ENCODE results near the gene TBC1D22A. TPM values are rescaled to one million over a fixed set of nuclear protein-coding genes. Genes with fewer than 3 reads are reported as not detected.

TBC1D22A gene
- total and polyA plus RNA-seq, 9 of the 15 experiments (the other 6 are each of a cell fraction or from before 2014, with no cell fraction given): 0.20 to 11.5 (median 5.2) TPM

GRCh38 chr22:47131632-47132427, 369.4 kb downstream of the TBC1D22A start:
- Histone ChIP-seq H4K20me1 (replicated peaks; ENCODE audit: control insufficient read depth, insufficient read depth, low read length) (no peaks in the 10 kb centered on the region), H3K9me1 (ENCODE audit: control insufficient read depth, insufficient read depth, low read length) (no peaks in the 10 kb centered on the region), H3K4me2 (ENCODE audit: insufficient read depth, low read length) (no peak overlapping the region), H3K27ac (ENCODE audit: extremely low read depth, low read depth, low read length) (no peak overlapping the region), H3K27me3 (ENCODE audit: control insufficient read depth in 2 of 2, insufficient read depth in 2 of 2, low read length in 2 of 2) (no peaks in the 10 kb centered on the region), H3K4me3 (no peak overlapping the region), H3K9ac (ENCODE audit: insufficient read depth in 1 of 2, low read depth in 2 of 2, low read length in 2 of 2) (no peak overlapping the region), H3K79me2 (ENCODE audit: control insufficient read depth, insufficient read depth, low read length) (no peaks in the 10 kb centered on the region), H3K9me3 (replicated peaks; ENCODE audit: control insufficient read depth, insufficient read depth, low read depth, low read length) (no peaks in the 10 kb centered on the region), H2AFZ (ENCODE audit: low read depth, low read length) (no peak overlapping the region), H3K36me3 (ENCODE audit: control insufficient read depth, insufficient read depth, low read length) (no peaks in the 10 kb centered on the region), H3K4me1 (replicated peaks in 1 of 2; ENCODE audit: control insufficient read depth in 2 of 2, insufficient read depth in 2 of 2, low read length in 2 of 2) (peaks cover 6 to 10% of the 10 kb centered on the region in 2 experiments; a peak in 4 of 5 replicates)
- ChIA-PET POLR2A (interaction anchor here (0.8 kb wide), 1 partner anchor 12 kb away, joined by 3 read pairs; no protein-coding TSS in a partner anchor), CTCF (ENCODE audit: low intra/inter-chr PET ratio) (no interaction called here)
- DNase-seq (ENCODE audit: extremely low read depth in 1 of 4, low spot score in 3 of 4) (no peak), ATAC-seq (no peak), FAIRE-seq (no peak)
- in situ Hi-C loops (cut with MboI) (no loop called here), intact Hi-C loops (cut with micrococcal nuclease) (no loop called here)
- no peak for TF ChIP-seq DACH1 (IDR thresholded peaks at IDR 0.05; ENCODE audit: partially characterized antibody)
- no peak for TF ChIP-seq DLX4 (CRISPR knock-in tag; IDR thresholded peaks at IDR 0.05)
- TF ChIP-seq BCOR (IDR thresholded peaks at IDR 0.05): no peak
- no peak for TF ChIP-seq ZNF780A (CRISPR knock-in tag; IDR thresholded peaks at IDR 0.05)
- TF ChIP-seq NELFE (IDR thresholded peaks at IDR 0.05; ENCODE audit: insufficient read depth, insufficient read length): no peak
- no peak for TF ChIP-seq POLR2H (tag; IDR thresholded peaks at IDR 0.05; ENCODE audit: low read depth)
- TF ChIP-seq PTRF (tag; IDR thresholded peaks at IDR 0.05): no peak
- no peak for TF ChIP-seq JUND (IDR thresholded peaks at IDR 0.05; ENCODE audit: borderline replicate concordance, low read depth, low read length)
- TF ChIP-seq JUND (tag; IDR thresholded peaks at IDR 0.05; ENCODE audit: borderline replicate concordance, low read depth, low read length): no peak
- TF ChIP-seq CBX3 (IDR thresholded peaks at IDR 0.05; ENCODE audit: borderline replicate concordance in 1 of 2, low read length in 2 of 2): no peak
- TF ChIP-seq ZBTB9 (CRISPR knock-in tag; IDR thresholded peaks at IDR 0.05): no peak
- TF ChIP-seq RFX5 (IDR thresholded peaks at IDR 0.05; ENCODE audit: low read depth, low read length): no peak
- TF ChIP-seq ZNF778 (CRISPR knock-in tag; IDR thresholded peaks at IDR 0.05): no peak
- no peak for TF ChIP-seq ZNF212 (CRISPR knock-in tag; IDR thresholded peaks at IDR 0.05)
- no peak for TF ChIP-seq DMBX1 (CRISPR knock-in tag; IDR thresholded peaks at IDR 0.05; ENCODE audit: borderline replicate concordance)
- no peak for TF ChIP-seq ZNF431 (CRISPR knock-in tag; IDR thresholded peaks at IDR 0.05)
- no peak for TF ChIP-seq LARP7 (IDR thresholded peaks at IDR 0.05)
- WGBS (ENCODE audit: insufficient coverage, low coverage, missing lambda C conversion rate): 56% methylated on average over 11 of the region's 21 CpGs
- BruUV-seq (replicated peaks): no TSS peak

All from K562 (cell line).